HG03354 (cell line): Measurements from ENCODE around the gene SLC27A2.
A peak's percentile ranks its signal among the peaks of the same experiment; 100 is the strongest.
"Not testable (repeated sequence)": the region's sequence is repeated elsewhere in the genome, so short reads cannot be mapped to it uniquely, and the experiment has no call there.

Source experiments
- ATAC-seq: cut with Tn5 transposase; IDR thresholded peaks from one replicate; pipeline ENCODE4 v1.9.1; 2021; ENCODE audit warnings: mild to moderate bottlenecking; ENCODE audit not compliant: unreplicated experiment, poor library complexity, severe bottlenecking

Gene SLC27A2

GRCh38 chr15:50162969-50163718, 18.9 kb upstream of the SLC27A2 start:
- ATAC-seq = no peak

GRCh38 chr15:50163719-50164410, 18.1 kb upstream of the SLC27A2 start:
- ATAC-seq = no peak

GRCh38 chr15:50164458-50164857, 17.5 kb upstream of the SLC27A2 start:
- ATAC-seq = no peak

- ATAC-seq = no peak
Measured at GRCh38 chr15:50166216-50166615, 15.8 kb upstream of the SLC27A2 start.

- no peak for ATAC-seq
Measured at GRCh38 chr15:50167110-50167509, 14.9 kb upstream of the SLC27A2 start.

GRCh38 chr15:50168379-50168778, 13.6 kb upstream of the SLC27A2 start:
- ATAC-seq = no peak

- ATAC-seq = no peak
Measured at GRCh38 chr15:50168783-50169411, 13.1 kb upstream of the SLC27A2 start.

DNA sequence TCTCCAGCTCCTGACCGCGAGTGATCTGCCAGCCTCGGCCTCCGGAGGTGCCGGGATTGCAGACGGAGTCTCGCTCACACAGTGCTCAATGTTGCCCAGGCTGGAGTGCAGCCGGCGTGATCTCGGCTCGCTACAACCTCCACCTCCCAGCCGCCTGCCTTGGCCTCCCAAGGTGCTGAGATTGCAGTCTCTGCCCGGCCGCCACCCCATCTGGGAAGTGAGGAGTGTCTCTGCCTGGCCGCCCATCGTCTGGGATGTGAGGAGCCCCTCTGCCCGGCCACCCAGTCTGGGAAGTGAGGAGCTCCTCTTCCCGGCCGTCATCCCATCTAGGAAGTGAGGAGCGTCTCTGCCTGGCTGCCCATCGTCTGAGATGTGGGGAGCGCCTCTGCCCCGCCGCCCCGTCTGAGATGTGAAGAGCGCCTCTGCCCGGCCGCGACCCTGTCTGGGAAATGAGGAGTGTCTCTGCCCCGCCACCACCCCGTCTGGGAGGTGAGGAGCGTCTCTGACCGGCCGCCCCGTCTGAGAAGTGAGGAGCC, 9.6 kb upstream of the SLC27A2 start:
- not testable (repeated sequence) for ATAC-seq

GRCh38 chr15:50176869-50177268, 5.1 kb upstream of the SLC27A2 start:
- ATAC-seq = no peak

GRCh38 chr15:50180091-50180490, 1.9 kb upstream of the SLC27A2 start:
- no peak for ATAC-seq

GRCh38 chr15:50180582-50180981, 1.4 kb upstream of the SLC27A2 start:
- no peak for ATAC-seq

DNA sequence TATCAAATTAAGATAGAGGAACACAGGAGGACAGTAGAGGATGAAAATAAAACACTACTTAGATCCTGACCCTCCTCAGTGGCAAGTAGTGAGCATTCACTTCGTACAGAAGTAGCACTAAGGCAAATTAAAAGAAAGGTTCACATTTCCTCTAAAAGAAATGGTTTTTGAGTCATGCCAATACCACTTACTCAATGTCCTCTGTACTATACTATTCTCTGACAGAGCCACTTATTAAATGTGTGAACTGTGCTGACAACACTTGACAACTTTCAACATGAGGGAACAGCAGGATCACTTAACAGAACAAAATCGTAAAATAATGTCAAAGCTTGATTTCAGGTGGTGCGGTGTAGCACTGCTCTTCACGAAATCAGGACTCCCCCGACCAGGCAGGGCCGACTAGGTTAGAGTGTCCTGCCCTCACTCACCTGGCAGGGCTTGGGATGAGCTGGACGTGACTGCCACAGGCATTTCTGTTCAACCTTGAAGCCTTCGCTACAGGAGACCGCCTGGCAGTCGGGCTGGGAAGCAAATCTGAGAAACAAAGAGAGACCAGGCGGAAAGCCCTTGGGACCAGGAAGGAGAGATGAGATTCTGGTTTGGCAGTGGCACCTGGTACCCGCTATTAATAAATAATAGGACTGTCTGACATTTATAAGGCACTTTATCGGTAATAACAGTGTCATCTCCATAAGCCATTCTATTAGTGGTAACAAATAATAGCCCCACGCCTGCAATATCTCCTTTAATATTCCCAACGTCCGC, 611 bp upstream of the SLC27A2 start:
- ATAC-seq = no peak

DNA sequence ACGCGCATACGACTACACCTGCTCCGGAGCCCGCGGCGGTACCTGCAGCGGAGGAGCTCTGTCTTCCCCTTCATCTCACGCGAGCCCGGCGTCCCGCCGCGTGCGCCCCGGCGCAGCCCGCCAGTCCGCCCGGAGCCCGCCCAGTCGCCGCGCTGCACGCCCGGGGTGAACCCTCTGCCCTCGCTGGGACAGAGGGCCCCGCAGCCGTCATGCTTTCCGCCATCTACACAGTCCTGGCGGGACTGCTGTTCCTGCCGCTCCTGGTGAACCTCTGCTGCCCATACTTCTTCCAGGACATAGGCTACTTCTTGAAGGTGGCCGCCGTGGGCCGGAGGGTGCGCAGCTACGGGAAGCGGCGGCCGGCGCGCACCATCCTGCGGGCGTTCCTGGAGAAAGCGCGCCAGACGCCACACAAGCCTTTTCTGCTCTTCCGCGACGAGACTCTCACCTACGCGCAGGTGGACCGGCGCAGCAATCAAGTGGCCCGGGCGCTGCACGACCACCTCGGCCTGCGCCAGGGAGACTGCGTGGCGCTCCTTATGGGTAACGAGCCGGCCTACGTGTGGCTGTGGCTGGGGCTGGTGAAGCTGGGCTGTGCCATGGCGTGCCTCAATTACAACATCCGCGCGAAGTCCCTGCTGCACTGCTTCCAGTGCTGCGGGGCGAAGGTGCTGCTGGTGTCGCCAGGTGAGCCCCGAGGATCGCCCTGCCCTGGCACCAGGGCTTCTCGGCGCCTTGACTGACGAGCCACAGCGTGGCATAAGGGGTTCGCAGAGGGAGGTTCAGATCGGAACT, 420 bp downstream of the SLC27A2 start:
- ATAC-seq = peak; percentile 56

DNA sequence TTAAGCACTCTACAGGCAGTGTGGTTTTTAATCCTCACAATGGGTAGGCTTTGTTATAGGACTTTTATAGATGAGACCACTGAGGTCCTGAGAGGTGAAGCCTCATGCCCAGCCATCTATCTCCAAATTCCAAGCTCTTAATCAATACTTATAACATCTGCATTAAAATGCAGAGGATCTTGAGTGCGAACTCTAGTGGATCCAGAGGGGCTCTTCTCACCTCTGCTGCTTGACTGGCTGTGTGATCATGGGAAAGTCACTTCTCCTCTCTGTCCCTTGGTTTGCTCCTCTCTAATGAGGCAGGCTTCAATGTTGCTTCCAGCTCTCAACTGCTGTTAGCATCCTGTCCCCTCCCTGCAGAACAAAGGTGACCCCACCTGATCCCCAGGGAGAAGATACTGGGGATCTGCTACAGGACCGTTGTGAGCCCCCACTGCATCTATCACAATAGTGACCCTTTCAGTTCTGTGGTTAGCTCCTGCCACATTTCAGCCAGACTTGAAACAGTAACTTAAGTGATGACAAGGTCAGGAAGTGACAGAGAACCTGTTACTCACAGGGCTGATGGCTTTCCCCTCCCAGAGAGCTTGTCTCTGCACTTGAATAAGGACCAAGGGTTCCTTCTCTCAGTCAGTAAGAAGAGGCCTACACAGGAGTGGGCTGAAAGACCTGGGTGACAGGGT, 1.3 kb downstream of the SLC27A2 start:
- ATAC-seq = peak; percentile 55

DNA sequence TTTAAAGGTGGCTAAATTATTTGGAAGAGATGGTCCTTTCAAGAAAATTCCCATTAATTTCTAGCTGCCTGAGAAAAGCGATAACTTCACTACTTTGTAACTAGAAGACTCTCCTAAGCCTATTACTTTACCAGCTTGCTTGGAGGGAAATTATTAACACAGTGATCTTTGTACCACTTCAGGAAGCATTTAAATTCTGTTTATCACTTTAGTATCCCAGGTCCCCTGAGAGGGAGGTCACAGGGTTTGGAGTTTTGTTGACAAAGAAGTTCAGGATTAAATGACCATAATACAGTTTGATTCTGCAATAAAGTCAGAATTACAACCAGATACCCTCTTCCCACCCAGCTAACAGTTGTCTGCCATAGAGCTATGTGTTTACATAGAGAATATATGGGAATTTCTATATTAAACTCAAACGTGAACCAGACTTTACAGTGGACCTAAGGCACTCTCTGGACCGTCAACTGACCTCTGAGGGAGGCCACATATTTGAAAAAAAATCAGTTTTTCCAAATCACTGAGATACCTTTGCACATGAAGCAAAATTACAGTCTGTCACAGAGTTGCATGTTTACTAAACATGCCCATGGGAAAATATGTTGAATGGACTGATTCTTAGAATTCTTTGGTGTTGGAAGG, 3.0 kb downstream of the SLC27A2 start:
- no peak for ATAC-seq

- ATAC-seq = no peak
Measured at GRCh38 chr15:50186090-50186489, 4.1 kb downstream of the SLC27A2 start.

DNA sequence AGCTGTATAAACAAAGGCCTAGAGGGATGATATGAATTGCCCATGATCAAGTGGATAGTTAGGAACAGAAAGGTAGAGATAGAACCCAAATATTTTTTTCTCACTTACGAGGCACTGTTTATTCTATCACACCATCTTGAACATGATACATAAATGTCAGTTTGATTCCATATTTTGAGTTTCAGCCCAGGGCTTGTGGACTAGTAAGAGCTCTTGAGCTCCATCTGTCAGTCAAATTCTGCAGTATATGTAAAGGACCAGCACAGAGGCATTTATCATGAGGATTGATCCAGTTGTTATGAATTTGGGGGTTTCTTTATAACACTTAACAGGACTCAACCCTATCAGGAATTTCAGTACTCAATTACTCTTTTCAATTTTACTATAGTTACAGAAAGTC, 4.8 kb downstream of the SLC27A2 start:
- ATAC-seq = no peak

DNA sequence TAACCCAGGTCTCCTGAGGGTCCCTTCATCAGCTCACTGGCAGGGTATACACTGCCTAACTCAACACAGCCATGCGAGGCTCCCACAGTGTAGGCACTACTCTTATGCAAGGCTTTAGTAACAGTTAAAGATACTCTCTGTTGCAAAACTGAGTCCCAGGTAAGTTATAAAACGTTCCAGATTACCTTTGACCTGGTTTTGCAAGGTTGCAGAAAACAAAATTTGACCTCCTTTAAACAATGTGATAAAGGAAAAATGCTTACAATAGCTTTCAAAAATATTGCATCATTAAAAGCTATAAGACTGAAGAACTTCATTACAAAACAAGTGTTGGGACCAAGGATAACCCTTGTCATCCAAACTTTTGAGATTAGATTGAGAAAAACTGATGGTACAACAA, 5.5 kb downstream of the SLC27A2 start:
- ATAC-seq = no peak
